Measurements from ENCODE around the gene KRT86. TPM values are rescaled to one million over a fixed set of nuclear protein-coding genes. Genes with fewer than 3 reads are reported as not detected.

Gene KRT86
- total RNA-seq, 2 experiments from 2014 or later = not detected

- POLR2A ChIA-PET = no interaction called here
- no peak for ATAC-seq (ENCODE audit: poor library complexity)
- no peaks in the 10 kb centered on the region for H3K9me3 ChIP-seq (ENCODE audit: control insufficient read depth in 1 of 2, insufficient read depth in 1 of 2, low read length in 2 of 2)
- intact Hi-C loops (cut with DNase I, micrococcal nuclease) = no loop called here
- no peak overlapping the region for H3K27ac Mint-ChIP-seq
- H3K27me3 Mint-ChIP-seq = peaks cover 66% of the 10 kb centered on the region
- no peaks in the 10 kb centered on the region for H3K4me1 ChIP-seq (ENCODE audit: insufficient read depth, low read length)
- CTCF ChIA-PET = no interaction called here
- H3K4me3 ChIP-seq (ENCODE audit: low read length) = no peak overlapping the region
- H3K9me3 Mint-ChIP-seq = no peaks in the 10 kb centered on the region
- H3K4me3 Mint-ChIP-seq = no peak overlapping the region
- H3K36me3 ChIP-seq (ENCODE audit: insufficient read depth, low read length) = no peaks in the 10 kb centered on the region
- H3K27me3 ChIP-seq (ENCODE audit: control insufficient read depth in 1 of 2, insufficient read depth in 2 of 2, low read length in 2 of 2) = peaks cover 13 to 27% of the 10 kb centered on the region in 2 experiments
- H3K27ac ChIP-seq (ENCODE audit: low read depth in 1 of 2, low read length in 2 of 2) = no peak overlapping the region
- DNase-seq = no peak
- no peak for TF ChIP-seq CTCF (IDR thresholded peaks at IDR 0.05)
- H3K36me3 Mint-ChIP-seq (ENCODE audit: low read depth) = no peaks in the 10 kb centered on the region
- no peaks in the 10 kb centered on the region for H3K4me1 Mint-ChIP-seq (ENCODE audit: low read depth)
These were observed 46.8 kb upstream of the KRT86 start for GRCh38 chr12:52227606-52228166.

GRCh38 chr12:52228366-52228765 is 46.1 kb upstream of the KRT86 start:
- H3K27ac Mint-ChIP-seq = no peak overlapping the region
- H3K27me3 Mint-ChIP-seq = peaks cover 64% of the 10 kb centered on the region
- H3K27me3 ChIP-seq (ENCODE audit: control insufficient read depth in 1 of 2, insufficient read depth in 2 of 2, low read length in 2 of 2) = peaks cover 14 to 24% of the 10 kb centered on the region in 2 experiments
- ChIA-PET POLR2A (no interaction called here), CTCF (no interaction called here)
- peaks cover 0 to under 1% of the 10 kb centered on the region in 2 experiments for H3K9me3 ChIP-seq (ENCODE audit: control insufficient read depth in 1 of 2, insufficient read depth in 1 of 2, low read length in 2 of 2)
- no peaks in the 10 kb centered on the region for H3K9me3 Mint-ChIP-seq
- intact Hi-C loops (cut with DNase I, micrococcal nuclease) = no loop called here
- ATAC-seq (ENCODE audit: poor library complexity) (no peak), DNase-seq (no peak)
- no peak overlapping the region for H3K4me3 Mint-ChIP-seq
- no peak overlapping the region for H3K27ac ChIP-seq (ENCODE audit: low read depth in 1 of 2, low read length in 2 of 2)
- no peaks in the 10 kb centered on the region for H3K36me3 ChIP-seq (ENCODE audit: insufficient read depth, low read length)
- TF ChIP-seq CTCF (IDR thresholded peaks at IDR 0.05) = no peak
- H3K4me3 ChIP-seq (ENCODE audit: low read length) = no peak overlapping the region
- no peaks in the 10 kb centered on the region for H3K4me1 Mint-ChIP-seq (ENCODE audit: low read depth)
- H3K36me3 Mint-ChIP-seq (ENCODE audit: low read depth) = no peaks in the 10 kb centered on the region
- H3K4me1 ChIP-seq (ENCODE audit: insufficient read depth, low read length) = no peaks in the 10 kb centered on the region

GRCh38 chr12:52228931-52229330 is 45.5 kb upstream of the KRT86 start:
- Histone ChIP-seq H3K4me1 (ENCODE audit: insufficient read depth, low read length) (peaks cover 2% of the 10 kb centered on the region), H3K9me3 (ENCODE audit: control insufficient read depth in 1 of 2, insufficient read depth in 1 of 2, low read length in 2 of 2) (peaks cover 0 to 5% of the 10 kb centered on the region in 2 experiments), H3K27me3 (ENCODE audit: control insufficient read depth in 1 of 2, insufficient read depth in 2 of 2, low read length in 2 of 2) (peaks cover 17 to 28% of the 10 kb centered on the region in 2 experiments), H3K36me3 (ENCODE audit: insufficient read depth, low read length) (no peaks in the 10 kb centered on the region), H3K4me3 (ENCODE audit: low read length) (no peak overlapping the region), H3K27ac (ENCODE audit: low read depth in 1 of 2, low read length in 2 of 2) (no peak overlapping the region)
- intact Hi-C loops (cut with DNase I, micrococcal nuclease) = no loop called here
- Mint-ChIP-seq H3K27me3 (peaks cover 58% of the 10 kb centered on the region), H3K4me1 (ENCODE audit: low read depth) (no peaks in the 10 kb centered on the region), H3K4me3 (no peak overlapping the region), H3K9me3 (no peaks in the 10 kb centered on the region), H3K27ac (no peak overlapping the region), H3K36me3 (ENCODE audit: low read depth) (no peaks in the 10 kb centered on the region)
- ATAC-seq (ENCODE audit: poor library complexity) = no peak
- CTCF ChIA-PET = no interaction called here
- no peak for TF ChIP-seq CTCF (IDR thresholded peaks at IDR 0.05)
- no peak for DNase-seq
- POLR2A ChIA-PET = no interaction called here
